Activated naive CD4-positive, alpha-beta T cell treated with Interleukin-2 at 50 U/mL for 16 hours (primary cell): ENCODE measurements around the gene LY6G6C.
"Not testable (repeated sequence)": the region's sequence is repeated elsewhere in the genome, so short reads cannot be mapped to it uniquely, and the experiment has no call there.

ENCODE experiments used
- DNase-seq: peaks from one replicate; pipeline ENCODE4 v3.0.0-alpha.2; 2020

Gene LY6G6C

DNA sequence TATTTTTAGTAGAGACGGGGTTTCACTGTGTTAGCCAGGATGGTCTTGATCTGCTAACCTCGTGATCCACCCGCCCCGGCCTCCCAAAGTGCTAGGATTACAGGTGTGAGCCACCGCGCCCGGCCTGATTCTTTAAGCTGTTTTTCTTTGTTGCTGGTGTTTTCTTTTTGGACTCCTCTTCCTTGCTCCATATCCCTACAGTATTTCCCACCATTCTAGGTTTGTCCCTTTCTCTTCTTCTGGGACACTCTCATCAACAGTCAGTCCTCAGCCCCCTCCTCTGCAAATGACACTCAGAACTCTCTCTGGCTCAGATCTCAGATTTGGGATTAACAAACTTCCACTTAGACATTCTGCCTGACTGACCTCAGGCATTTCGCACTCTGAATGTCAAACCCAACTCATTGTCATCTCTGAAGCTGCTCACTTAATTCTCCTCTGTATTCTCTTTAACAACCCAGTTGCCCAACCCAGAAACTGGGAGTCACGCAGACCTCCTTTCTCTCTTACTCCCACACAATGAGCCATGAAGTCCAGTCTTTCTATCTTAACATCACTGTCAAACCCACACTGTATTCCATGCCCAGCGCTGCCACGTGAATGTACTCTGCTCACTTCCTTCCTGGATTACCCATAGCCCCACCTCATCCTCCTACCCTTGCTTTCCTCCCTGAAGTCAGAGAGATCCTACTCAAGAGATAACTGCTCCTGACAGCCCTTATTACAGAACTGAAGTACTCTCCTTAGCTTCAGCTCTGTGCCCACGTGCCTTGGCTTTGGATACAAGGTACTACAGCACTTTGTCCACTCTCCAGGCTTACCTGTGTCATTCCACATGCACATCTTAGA, 4.2 kb upstream of the LY6G6C start:
- DNase-seq, result no peak

DNA sequence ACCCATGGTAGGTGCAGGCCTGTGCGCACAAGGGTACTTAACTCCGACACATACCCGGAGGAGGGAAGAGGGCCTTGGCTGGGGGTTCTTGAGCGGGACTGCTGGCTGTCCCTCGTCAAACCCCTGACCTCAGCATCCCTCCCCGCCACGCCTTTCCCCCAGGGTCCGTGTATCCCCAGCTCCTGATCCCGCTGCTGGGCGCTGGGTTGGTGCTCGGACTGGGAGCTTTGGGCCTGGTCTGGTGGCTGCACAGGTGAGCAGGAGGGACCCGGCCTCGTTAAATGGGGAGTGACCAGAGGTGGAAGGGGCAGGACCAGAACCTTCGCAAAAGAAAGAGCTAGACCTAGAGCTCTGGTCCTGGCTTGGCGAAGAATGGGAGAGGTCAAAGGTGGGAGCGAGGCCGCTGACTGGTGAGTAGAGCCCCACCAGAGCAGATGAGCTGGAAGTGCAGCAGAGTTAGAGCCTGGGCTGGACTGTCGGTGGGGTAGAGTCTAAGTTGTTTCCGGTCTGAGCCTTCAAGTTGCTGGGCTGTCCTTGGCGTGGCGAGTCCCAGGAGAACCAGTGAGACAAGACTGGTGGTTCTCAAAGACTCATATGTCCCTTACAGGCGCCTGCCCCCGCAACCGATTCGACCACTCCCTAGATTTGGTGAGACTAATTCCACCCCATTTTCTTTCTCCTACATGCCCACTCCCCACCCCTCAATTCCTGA, 2.6 kb upstream of the LY6G6C start:
- DNase-seq, result no peak

DNA sequence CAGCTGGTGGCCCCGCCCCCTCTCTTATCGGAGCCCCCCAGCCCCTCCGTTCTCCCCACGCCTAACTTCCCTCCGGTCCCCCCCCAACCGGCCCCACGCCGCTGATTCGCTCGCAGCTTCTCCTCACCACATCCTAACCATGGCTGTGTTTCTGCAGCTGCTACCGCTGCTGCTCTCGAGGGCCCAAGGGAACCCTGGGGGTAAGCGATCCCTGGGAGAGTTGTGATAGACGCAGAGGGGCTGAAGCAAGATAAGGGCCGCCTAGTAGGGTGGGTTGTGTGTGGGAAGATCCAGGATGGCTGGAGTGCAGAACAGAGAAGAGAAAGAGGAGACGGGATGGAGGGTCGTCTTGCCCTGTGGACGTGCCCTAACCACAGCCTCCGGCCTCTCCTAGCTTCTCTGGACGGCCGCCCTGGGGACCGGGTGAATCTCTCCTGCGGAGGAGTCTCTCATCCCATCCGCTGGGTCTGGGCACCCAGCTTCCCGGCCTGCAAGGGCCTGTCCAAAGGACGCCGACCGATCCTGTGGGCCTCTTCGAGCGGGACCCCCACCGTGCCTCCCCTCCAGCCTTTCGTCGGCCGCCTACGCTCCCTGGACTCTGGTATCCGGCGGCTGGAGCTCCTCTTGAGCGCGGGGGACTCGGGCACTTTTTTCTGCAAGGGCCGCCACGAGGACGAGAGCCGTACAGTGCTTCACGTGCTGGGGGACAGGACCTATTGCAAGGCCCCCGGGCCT, 1.9 kb upstream of the LY6G6C start, which contains the start of gene MPIG6B:
Gene MPIG6B, plus strand, starts transcription at position 129 of the 735 bp plus-strand sequence. Its CDS starts 11 bp downstream, at position 140.
- no peak for DNase-seq

DNA sequence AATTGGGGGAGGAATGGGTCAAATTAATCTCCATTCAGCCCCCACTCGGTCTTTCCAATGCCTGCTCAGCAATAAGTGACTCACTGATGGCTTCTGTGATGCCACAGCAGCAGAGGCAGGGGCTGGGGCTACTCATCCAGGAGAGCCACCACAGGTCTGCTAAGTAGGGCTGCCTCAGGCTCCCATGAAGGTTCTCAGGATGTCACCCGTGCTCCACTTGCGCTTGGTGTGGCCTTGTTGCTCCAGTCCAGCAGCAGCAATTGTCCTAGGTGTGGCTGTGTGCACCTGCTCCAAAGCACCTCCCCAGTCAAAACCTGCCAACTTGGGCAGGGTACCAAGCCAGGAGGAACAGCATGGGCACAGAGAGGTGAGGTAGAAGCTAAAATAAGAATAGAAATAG, 627 bp upstream of the LY6G6C start:
- no peak for DNase-seq

DNA sequence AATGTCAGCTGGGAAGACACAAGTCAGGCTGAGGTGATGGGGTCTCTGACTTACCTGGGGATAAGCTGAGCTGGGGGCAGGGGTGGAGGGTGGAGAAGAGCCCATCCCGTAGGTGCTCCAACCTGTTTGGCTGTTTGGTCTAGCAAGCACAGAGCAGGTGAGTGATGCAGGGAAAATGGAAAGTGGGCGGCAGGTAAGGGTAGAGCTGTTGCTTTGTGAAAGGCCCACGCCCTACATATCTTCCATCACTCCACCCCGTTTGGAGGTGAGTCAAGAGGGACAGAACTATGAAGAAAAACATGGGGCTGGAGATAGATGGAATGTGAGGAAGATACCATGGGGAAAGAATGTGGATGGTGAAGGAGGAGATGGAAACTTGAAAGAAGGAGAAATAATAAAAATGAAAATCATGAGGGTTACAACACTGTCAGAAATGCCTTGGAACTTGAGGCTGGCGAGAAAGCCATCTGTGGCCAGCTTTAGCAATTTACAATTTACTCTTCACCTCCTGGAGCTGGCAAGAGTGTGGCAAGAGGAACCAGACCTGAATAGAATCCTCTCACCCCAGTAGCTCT, 1.3 kb downstream of the LY6G6C start:
- DNase-seq, result no peak

DNA sequence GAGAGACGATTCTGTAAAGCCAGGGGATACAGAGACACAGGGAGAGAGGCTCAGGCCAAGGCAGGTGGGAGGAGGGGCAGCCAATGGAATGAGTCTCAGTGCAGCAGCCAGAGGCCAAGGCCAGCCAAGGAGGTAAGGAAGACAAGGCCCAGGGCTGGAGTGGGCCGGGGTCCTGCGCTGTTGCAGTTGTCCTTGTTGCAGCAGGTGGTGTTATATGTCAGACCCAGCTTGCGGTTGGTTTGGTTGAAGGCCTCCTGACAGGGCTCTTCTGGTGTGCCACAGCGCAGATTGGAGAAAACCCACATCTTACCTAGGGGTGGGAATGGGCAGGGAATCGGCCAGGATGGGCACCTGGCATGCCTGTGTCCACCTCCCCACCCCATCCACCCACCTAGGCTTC, 2.5 kb downstream of the LY6G6C start:
- DNase-seq, result no peak

DNA sequence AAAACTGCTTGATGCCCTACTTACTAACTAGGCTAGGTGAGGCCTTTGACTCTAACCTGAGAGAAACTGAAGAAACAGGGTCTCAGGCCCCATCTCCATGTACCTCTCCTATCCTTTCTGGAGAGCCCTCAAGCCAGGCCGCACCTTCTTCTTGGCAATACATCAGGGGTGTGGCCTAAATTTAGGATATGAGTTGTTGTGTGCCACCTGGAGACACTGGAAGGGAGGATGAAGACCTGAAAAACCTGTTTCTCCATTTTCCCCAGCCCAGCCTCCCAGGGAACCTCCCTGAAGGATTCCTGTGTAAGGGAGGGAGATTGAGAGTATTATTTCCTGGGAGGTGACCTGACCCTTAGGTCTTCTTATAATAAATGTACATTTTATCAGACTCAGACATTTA, 3.3 kb downstream of the LY6G6C start:
- DNase-seq, result no peak

DNA sequence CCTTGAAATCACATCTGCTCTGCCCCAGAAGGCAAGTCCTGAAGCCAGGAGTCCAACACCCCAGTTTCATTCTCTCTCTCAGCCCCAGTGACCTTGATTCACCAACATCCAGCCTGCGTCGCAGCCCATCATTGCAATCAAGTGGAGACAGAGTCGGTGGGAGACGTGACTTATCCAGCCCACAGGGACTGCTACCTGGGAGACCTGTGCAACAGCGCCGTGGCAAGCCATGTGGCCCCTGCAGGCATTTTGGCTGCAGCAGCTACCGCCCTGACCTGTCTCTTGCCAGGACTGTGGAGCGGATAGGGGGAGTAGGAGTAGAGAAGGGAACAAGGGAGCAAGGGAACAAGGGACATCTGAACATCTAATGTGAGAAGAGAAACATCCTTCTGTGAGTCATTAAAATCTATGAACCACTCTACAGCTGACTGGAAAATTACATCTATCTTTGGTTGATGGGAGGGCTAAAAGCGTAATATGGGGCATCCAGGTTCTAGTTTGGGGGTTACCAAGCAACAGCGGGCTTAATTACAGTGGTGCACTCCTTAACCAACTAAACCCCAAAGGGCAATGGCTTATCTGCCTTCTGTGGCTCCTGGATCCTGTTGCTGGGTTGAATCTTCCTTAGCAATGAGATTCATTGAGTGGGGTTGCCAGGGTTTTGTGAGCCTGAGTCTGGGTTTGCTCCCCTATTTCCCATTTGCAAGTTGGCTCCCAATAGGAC, 3.9 kb downstream of the LY6G6C start:
- no peak for DNase-seq

DNA sequence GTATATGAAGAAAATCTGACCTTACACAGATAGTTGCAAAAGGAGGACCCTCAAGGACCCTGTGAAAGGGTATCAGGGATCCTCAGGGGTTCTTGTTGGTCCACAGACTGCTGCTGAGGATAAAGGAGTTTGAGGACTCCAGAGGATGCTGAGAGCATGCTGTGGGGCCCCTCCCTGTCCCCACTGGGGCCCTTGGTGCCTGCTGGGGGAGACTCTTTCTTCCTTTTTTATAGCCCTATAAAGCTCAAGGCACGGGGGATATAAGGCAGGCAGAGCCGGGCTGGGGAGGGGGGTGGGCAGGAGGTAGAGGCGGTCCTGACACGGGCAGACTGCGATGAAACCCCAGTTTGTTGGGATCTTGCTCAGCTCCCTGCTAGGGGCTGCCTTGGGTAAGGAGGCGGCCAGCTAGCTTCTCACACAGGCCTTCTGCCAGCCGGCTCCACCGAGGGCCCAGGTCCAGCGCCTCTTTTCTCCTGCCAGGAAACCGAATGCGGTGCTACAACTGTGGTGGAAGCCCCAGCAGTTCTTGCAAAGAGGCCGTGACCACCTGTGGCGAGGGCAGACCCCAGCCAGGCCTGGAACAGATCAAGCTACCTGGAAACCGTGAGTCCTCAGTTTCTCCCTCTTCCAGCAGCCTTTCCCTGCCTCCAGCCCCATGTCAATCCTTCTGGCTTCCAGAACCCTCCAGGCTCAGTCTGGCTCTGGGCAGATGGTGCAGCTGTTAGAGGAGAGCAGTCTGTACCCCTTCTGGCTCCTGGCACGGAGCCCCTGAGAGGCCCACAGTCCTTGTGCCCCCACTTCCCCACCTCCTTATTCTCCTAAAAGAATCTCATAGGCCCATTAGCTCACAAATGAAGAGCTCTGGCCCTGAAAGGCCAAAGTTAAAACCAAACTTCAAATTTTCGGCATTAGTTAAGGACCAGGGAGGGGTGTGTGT, 6.3 kb downstream of the LY6G6C start, which contains the start of gene LY6G6D:
Gene LY6G6D, plus strand, starts transcription at position 327 of the 937 bp plus-strand sequence. Its CDS starts 8 bp downstream, at position 335.
- no peak for DNase-seq

DNA sequence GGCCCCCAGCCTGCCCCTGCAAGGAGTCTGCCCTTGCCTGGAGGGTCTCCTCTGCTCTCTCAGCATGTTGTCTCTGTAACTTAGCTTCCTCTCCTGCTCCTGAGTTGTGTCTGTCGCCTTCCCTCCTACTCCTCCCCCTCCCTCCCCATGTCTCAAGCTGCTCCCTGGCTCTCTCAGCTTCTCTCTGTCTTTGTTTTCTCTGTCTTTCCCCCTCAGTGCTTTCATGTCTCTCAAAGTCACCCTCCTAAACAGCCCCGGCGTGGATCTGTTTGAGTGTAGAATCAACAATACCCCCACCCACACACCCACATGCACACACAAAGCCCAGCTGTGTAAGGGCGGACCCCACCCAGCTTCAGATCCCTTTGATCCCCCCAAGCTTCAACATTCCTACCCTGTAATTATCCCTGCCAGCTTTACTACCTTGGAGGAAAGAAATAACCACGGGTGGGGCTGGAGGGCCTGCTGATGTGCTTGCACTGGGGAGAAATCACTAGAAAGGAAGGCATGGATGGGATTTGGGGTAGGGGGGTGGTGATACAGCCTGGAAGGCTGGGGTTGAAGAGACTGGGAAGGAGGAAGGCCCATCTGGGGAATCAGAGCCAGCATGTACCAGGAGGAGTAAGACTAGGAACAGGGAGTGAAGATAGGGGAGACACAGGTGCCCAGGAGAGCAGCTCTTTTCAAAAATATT, 7.4 kb downstream of the LY6G6C start:
- DNase-seq, result no peak

DNA sequence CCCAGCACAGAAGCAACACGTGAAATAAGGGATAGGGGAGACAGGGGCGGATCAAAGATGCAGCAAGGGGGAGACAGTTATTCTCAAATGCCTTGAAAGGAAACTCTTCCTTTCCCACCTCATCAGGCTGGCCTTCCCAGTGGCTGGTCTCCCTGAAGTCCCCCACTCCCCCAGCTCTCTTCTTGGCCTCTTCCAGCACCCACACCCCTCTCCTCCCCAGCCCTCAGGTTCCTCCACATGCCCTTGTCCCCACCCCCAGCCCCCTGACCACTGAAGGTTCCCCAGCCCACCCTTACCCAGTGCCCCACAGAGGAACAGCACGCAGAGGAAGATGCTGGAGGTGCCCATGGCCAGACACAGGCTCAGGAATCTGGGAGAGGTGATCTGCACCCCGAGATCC, 8.1 kb downstream of the LY6G6C start:
- no peak for DNase-seq

DNA sequence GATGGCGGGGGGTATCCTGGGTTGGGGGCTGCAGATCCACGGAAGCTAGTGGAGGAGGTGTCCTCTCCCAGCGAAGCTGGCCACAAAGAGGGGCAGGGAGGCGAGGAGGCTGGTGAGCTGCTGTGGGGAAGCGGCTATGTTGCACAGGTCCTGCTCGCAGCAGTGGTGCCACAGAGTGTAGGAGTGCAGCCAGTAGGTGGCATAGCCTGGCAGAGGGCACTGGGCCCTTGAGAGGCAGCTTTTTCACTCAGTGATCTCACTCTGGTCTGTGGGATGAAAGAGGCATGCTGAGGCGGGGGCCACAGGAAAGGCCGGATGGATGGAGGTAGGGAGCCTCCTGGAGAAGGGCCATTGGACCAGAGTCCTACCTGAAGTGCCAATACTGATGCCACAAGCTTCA, 9.2 kb downstream of the LY6G6C start:
- no peak for DNase-seq

DNA sequence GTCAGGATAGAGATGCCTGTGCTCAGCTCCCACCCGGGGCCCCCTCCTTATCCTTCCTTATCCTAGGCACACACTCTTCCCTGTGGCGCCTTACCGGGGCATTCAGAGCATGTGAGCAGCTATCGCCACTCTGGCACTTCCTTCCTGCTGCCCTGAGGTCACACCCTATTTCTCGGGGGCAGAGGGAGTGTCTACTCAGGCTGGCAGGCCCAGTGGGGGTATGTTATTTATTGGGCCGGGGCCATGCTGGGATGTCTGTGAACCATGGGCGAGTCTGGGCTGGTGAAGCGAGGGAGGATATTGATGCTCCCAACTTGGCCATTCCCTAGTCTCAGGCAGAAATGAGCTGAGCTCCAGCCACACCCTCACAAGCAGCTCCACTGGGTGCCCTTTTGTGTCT, 10.3 kb downstream of the LY6G6C start:
- DNase-seq, result no peak

DNA sequence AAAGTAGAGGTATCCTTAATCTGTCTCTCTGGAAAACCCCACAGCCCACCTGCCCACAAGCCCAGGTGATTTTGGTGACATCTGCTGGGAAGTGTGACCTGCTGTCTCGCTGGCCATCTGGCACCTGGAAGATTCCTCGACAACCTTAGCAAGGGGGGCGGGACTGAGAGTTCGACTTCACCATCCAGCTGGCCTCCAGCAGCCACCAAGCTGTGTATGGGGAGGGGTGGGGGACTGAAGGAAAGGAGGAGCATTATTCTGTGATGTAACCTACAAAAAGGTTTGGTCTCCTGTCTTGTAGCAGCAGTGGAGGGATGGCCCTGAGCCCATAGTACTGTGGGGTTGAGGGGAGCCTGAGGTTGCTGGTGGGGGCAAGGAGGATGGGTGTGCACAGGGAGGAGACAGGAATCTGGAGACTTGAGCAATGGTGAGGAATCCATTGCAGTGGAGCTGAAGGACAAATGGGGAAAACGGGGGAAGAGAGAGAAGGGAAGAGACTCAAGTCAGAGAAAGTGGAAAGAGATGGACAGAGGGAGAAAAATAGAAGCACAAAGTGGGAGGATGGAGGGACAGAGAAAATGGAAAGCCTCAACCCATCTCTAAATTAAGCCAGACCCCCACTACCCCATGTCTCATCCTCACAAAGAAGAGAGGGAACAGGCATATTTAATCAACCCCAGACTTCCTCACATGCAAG, 10.9 kb downstream of the LY6G6C start:
- DNase-seq, result no peak

DNA sequence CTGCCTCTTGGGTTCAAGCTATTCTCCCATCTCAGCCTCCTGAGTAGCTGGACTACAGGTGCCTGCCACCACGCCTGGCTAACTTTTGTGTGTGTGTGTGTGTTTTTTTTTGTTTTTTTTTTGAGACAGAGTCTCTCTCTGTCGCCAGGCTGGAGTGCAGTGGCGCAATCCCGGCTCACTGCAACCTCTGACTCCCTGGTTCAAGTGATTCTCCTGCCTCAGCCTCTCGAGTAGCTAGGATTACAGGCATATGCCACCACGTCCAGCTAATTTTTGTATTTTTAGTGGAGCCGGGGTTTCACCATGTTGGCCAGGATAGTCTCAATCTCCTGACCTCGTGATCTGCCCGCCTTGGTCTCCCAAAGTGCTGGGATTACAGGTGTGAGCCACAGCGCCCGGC, 12.4 kb downstream of the LY6G6C start:
- DNase-seq, result not testable (repeated sequence)

DNA sequence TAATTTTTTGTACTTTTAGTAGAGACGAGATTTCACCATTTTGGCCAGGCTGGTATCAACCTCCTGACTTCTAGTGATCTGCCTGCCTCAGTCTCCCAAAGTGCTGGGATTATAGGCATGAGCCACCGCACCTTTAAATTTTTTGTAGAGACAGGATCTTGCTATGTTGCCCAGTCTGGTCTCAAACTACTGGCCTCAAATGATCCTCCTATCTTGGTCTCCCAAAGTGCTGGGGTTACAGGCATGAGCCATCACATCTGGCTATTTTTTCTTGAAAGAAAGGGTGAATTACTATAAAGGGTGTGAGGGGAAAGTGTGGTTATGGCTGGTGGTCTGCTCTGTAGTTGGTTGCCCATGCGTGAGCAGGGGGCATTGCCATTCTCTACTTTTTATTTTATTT, 13.3 kb downstream of the LY6G6C start:
- no peak for DNase-seq

DNA sequence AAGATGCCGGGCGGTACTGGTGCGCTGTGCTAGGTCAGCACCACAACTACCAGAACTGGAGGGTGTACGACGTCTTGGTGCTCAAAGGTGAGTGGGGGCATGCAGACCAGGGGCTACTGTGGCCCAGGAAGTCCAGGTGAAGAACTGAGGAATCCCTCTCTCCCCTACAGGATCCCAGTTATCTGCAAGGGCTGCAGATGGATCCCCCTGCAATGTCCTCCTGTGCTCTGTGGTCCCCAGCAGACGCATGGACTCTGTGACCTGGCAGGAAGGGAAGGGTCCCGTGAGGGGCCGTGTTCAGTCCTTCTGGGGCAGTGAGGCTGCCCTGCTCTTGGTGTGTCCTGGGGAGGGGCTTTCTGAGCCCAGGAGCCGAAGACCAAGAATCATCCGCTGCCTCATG, 13.8 kb downstream of the LY6G6C start:
- DNase-seq, result no peak

DNA sequence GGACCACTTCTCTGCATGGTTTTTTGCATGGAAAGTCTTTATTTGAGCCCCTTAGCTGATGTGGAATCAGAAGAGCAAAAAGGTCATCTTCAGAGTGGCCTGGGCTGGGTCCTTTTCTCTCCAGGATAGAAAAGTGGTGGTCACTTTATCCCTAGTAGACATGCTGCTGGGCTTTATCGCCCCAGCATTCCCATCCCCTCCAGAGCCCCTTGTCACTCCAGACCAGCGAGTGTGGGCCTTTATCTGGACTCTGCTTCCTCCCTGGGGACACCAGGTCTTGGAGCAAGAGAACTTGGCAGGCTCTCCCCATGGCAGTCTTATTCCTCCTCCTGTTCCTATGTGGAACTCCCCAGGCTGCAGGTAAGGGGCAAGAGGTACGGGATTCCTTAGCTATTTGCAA, 14.9 kb downstream of the LY6G6C start, which contains the start of gene LY6G6F:
Gene LY6G6F, plus strand, starts transcription at position 268 of the 400 bp plus-strand sequence. Its CDS starts 41 bp downstream, at position 309.
- no peak for DNase-seq

DNA sequence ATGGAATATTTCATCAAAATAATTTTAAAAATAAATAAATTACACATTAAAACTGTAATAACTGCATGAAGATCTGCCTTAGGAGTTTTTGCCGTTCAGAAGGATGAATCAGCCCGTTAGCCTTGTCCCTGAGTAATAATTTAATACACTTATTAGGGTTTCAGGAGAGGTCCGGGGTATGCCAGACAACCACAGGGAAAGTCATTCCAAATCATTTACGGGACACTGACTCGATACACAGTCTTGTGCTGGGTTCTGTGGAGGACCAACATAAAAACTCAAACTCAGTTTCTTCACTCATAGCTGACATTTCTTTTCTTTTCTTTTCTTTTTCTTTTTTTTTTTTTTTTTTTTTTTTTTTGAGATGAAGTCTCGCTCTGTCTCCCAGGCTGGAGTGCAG, 15.6 kb downstream of the LY6G6C start:
- DNase-seq, result no peak
